Neutrophil (primary cell): ENCODE results near the gene HSD3B7.

ENCODE experiments used
- H3K27ac ChIP-seq: fragments of 200-600 bp; sonication (generic); 2 replicates; pipeline ENCODE4 v1.5.1; 2016; ENCODE audit warnings: mild to moderate bottlenecking, moderate library complexity
- H3K27me3 ChIP-seq: fragments of 200-600 bp; sonication (generic); 2 replicates; pipeline ENCODE4 v1.6.0; 2016; ENCODE audit warnings: mild to moderate bottlenecking
- H3K36me3 ChIP-seq: fragments of 200-600 bp; sonication (generic); 2 replicates; pipeline ENCODE4 v1.5.1; 2017
- H3K4me1 ChIP-seq, 2 experiments: fragments of 200-600 bp in 1 of 2; sonication (generic) in 1 of 2; 1 replicate in 1 of 2; 2 replicates in 1 of 2; pipeline versions ENCODE4 v1.5.1 to v1.6.1; 2013 to 2016; ENCODE audit warnings: low read depth in 1 of 2, low read length in 1 of 2, mild to moderate bottlenecking in 1 of 2, moderate library complexity in 1 of 2; ENCODE audit not compliant: control insufficient read depth in 1 of 2, insufficient read depth in 1 of 2
- H3K4me3 ChIP-seq, 2 experiments: fragments of 200-600 bp in 1 of 2; sonication (generic) in 1 of 2; 1 replicate in 1 of 2; 2 replicates in 1 of 2; pipeline ENCODE4 v1.5.1; 2013 to 2016; ENCODE audit warnings: low read depth in 1 of 2, low read length in 1 of 2, mild to moderate bottlenecking in 1 of 2, moderate library complexity in 1 of 2
- H3K9me3 ChIP-seq: fragments of 200-600 bp; sonication (generic); 2 replicates; pipeline ENCODE4 v1.5.1; 2016
- TF ChIP-seq, protein P1 (sequence below): fragments of 200-600 bp; sonication (generic); IDR thresholded peaks from 2 replicates; pipeline ENCODE4 v1.5.1; 2016; ENCODE audit warnings: antibody characterized with exemption

Gene HSD3B7

DNA sequence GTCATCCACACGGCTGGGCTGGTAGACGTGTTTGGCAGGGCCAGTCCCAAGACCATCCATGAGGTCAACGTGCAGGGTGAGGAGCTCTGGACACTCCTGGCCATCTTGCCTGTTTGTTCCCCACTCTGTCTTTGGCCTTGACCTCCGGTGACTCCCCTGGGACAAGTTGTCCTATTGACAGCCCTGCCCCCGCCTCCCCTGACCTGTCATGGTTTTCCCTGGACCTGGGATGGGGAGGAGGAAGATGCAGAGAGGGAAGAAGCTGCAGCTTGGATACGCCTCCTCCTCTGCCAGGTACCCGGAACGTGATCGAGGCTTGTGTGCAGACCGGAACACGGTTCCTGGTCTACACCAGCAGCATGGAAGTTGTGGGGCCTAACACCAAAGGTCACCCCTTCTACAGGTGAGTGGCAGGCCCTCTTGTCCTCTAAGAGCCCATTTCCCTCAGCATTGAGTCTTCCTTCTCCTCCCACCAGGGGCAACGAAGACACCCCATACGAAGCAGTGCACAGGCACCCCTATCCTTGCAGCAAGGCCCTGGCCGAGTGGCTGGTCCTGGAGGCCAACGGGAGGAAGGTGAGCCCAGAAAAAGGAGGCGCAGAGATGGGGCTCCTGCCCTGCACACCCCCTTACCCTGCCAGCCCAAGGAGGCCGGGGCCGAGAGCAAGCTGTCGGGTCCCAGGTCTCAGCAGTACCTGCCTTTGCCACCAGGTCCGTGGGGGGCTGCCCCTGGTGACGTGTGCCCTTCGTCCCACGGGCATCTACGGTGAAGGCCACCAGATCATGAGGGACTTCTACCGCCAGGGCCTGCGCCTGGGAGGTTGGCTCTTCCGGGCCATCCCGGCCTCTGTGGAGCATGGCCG is 1.4 kb downstream of the HSD3B7 start:
- H3K9me3 ChIP-seq, result no peaks in the 10 kb centered on the region
- no peaks in the 10 kb centered on the region for H3K27me3 ChIP-seq
- H3K4me1 ChIP-seq, result peaks cover 4 to 9% of the 10 kb centered on the region in 2 experiments
- no peak overlapping the region for H3K4me3 ChIP-seq
- TF ChIP-seq, protein P1, sequence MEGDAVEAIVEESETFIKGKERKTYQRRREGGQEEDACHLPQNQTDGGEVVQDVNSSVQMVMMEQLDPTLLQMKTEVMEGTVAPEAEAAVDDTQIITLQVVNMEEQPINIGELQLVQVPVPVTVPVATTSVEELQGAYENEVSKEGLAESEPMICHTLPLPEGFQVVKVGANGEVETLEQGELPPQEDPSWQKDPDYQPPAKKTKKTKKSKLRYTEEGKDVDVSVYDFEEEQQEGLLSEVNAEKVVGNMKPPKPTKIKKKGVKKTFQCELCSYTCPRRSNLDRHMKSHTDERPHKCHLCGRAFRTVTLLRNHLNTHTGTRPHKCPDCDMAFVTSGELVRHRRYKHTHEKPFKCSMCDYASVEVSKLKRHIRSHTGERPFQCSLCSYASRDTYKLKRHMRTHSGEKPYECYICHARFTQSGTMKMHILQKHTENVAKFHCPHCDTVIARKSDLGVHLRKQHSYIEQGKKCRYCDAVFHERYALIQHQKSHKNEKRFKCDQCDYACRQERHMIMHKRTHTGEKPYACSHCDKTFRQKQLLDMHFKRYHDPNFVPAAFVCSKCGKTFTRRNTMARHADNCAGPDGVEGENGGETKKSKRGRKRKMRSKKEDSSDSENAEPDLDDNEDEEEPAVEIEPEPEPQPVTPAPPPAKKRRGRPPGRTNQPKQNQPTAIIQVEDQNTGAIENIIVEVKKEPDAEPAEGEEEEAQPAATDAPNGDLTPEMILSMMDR, result no peak
- H3K36me3 ChIP-seq, result peaks cover 25% of the 10 kb centered on the region
- H3K27ac ChIP-seq, result no peak overlapping the region

DNA sequence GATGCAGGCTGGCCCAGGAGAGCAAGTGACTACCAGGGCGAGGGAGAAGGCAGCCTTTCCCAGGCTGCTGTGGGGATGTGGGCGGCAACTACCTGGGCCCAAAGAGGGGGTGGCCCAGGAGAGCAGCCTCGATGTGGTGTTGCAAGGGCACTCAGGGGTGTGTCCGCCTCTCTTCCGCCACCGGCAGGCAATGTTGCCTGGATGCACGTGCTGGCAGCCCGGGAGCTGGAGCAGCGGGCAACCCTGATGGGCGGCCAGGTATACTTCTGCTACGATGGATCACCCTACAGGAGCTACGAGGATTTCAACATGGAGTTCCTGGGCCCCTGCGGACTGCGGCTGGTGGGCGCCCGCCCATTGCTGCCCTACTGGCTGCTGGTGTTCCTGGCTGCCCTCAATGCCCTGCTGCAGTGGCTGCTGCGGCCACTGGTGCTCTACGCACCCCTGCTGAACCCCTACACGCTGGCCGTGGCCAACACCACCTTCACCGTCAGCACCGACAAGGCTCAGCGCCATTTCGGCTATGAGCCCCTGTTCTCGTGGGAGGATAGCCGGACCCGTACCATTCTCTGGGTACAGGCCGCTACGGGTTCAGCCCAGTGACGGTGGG is 2.7 kb downstream of the HSD3B7 start:
- TF ChIP-seq, protein P1, result no peak
- H3K27me3 ChIP-seq, result no peaks in the 10 kb centered on the region
- H3K36me3 ChIP-seq, result peaks cover 15% of the 10 kb centered on the region
- peaks cover 4 to 9% of the 10 kb centered on the region in 2 experiments for H3K4me1 ChIP-seq
- no peaks in the 10 kb centered on the region for H3K9me3 ChIP-seq
- no peak overlapping the region for H3K4me3 ChIP-seq
- H3K27ac ChIP-seq, result no peak overlapping the region

DNA sequence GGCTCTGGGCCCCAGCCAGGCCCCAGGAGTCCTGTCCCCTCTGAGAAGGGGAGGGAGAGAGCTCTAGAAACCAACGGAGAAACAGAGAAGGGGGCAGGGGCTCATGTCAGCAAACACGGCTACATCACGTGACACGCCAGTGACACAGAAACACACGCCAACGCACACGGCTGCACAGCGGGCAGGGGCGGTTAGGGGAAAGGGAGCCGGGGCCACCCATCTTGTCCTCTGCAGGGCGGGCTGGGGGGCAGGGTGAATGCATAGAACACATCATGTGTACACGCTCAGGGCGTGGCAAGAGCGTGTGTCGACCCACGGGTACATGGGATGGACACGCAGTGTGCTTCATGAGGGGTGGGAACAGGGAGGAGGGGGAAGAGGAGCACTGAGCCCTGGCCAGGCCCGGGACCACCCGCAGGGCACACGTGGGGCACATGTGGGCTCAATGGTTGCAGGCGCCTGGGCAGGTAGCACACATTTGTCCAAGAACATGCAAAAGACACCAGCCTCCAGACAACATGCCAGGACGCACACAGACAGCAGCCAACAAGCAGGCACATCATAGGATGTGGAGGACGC is 4.6 kb downstream of the HSD3B7 start:
- Histone ChIP-seq H3K4me3 (no peak overlapping the region), H3K4me1 (peaks cover 6 to 9% of the 10 kb centered on the region in 2 experiments), H3K27ac (no peak overlapping the region), H3K9me3 (no peaks in the 10 kb centered on the region), H3K36me3 (no peaks in the 10 kb centered on the region), H3K27me3 (no peaks in the 10 kb centered on the region)
- TF ChIP-seq, protein P1, result no peak

DNA sequence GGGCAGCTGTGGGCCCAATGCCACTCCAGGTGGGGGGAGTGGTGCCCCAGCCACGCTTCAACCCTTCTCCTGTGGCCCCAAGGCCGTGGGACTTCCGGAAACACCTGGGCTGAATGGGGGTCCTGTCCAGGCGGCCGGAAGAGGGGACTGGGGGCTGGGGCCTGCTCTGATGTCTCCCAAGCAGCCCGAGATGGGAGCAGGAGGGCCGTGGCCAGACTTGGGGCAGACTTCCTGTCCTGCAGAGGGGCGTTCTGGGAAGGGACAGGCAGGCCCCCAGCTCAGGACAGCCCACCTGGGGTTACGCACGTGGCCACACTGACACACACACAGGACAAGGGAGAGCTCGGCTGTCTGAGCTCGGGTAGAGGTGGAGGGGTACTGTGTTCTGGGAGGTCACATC is 5.1 kb downstream of the HSD3B7 start:
- Histone ChIP-seq H3K27ac (no peak overlapping the region), H3K4me1 (peaks cover 4 to 6% of the 10 kb centered on the region in 2 experiments), H3K9me3 (no peaks in the 10 kb centered on the region), H3K4me3 (no peak overlapping the region), H3K27me3 (no peaks in the 10 kb centered on the region), H3K36me3 (no peaks in the 10 kb centered on the region)
- TF ChIP-seq, protein P1, result no peak

DNA sequence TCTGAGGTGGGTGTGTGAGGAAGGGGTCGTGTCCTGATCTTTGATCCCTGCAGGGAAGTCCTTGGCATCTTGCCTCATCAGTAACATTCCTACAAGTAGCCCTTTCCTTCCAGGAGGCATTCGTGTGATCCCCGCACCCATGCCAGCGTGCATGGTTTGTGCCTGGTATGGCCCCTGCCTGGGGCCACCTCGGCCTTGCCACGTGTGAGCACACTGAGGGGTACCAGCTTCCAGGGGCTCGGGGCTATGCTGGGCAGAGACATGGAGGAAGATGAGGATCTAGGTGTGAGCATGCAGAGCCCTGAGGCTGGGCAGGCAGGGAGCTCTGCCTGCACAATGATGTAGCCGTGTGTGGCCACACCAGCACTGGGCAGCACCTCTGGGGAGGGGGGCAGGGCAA is 6.0 kb downstream of the HSD3B7 start:
- no peaks in the 10 kb centered on the region for H3K36me3 ChIP-seq
- TF ChIP-seq, protein P1, result no peak
- no peaks in the 10 kb centered on the region for H3K9me3 ChIP-seq
- H3K27me3 ChIP-seq, result peaks cover 3% of the 10 kb centered on the region
- H3K27ac ChIP-seq, result no peak overlapping the region
- H3K4me3 ChIP-seq, result no peak overlapping the region
- peaks cover 0 to 3% of the 10 kb centered on the region in 2 experiments for H3K4me1 ChIP-seq
